Activated naive CD4-positive, alpha-beta T cell treated with anti-CD3 and anti-CD28 coated beads, Interleukin-2, amount 10 ng/mL, durations not matched to agents 7 days and 5 days (primary cell): Measurements from ENCODE around the gene BDKRB2.

Experiments
- CTCF ChIA-PET: fragments of 350-600 bp; sonication (Branson Sonifier 250); formaldehyde crosslinking; loops from one replicate; lab custom pipeline; 2021; ENCODE audit warnings: antibody characterized with exemption; lab: Charles Lee
- DNase-seq: peaks from one replicate; pipeline ENCODE4 v3.0.0-alpha.2; 2020
- H3K27ac Mint-ChIP-seq: one replicate; pipeline ENCODE4 v1.8.0; 2021; ENCODE audit warnings: mild to moderate bottlenecking, moderate library complexity, mixed read lengths
- H3K27me3 Mint-ChIP-seq: one replicate; pipeline ENCODE4 v1.8.0; 2021; ENCODE audit warnings: mild to moderate bottlenecking, mixed read lengths
- H3K36me3 Mint-ChIP-seq: one replicate; pipeline ENCODE4 v1.8.0; 2021; ENCODE audit warnings: mixed read lengths
- H3K4me1 Mint-ChIP-seq: one replicate; pipeline ENCODE4 v1.8.0; 2021; ENCODE audit warnings: mixed read lengths
- H3K4me3 Mint-ChIP-seq: one replicate; pipeline ENCODE4 v1.8.0; 2021; ENCODE audit warnings: mild to moderate bottlenecking, moderate library complexity, mixed read lengths
- H3K9me3 Mint-ChIP-seq: one replicate; pipeline ENCODE4 v1.8.0; 2021; ENCODE audit warnings: mixed read lengths

The BDKRB2 gene

DNA sequence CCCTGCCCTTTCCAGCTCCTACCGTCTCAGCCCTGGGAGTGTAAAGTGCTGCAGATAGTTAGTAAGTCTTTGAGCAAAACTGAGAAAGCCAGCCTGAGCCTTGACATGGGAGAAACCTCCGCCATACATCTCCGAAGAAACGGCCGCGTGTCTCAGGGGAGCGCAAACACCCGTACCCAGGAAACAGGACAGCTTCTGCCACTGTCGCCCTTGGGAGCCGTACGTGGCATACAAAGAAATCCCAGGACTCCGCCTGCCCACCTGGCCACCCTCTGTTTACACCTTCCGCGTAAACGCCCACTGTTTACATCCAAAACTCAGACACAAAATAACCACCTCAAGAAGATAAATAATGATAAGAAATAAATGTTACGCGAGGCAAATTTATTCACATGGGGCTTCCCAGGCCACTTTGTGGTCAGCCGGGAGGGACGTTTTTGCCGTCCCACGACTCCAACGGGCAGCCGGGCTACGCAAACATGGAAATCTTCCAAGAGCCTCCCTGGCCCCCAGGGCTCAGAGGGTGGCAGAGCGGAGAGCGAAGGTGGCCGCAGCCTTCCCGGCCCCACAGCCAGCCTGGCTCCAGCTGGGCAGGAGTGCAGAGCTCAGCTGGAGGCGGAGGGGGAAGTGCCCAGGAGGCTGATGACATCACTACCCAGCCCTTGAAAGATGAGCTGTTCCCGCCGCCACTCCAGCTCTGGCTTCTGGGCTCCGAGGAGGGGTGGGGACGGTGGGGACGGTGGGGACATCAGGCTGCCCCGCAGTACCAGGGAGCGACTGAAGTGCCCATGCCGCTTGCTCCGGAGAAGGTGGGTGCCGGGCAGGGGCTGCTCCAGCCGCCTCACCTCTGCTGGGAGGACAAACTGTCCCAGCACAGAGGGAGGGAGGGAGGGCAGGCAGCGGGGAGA, at the start of gene BDKRB2:
Gene BDKRB2 (plus strand): TSS at position 689 of the 908 bp plus-strand sequence. CDS start 32,269 bp downstream, outside the sequence.
- DNase-seq: no peak
- no peaks in the 10 kb centered on the region for H3K9me3 Mint-ChIP-seq
- CTCF ChIA-PET: interaction anchor here (1.3 kb wide), 1 partner anchor 25 kb away, joined by 3 read pairs; no protein-coding TSS in a partner anchor
- no peaks in the 10 kb centered on the region for H3K36me3 Mint-ChIP-seq
- peaks cover under 1% of the 10 kb centered on the region for H3K4me1 Mint-ChIP-seq
- no peak within 1 kb of the TSS for H3K27ac Mint-ChIP-seq
- no peak within 1 kb of the TSS for H3K4me3 Mint-ChIP-seq
- H3K27me3 Mint-ChIP-seq: peaks cover 44% of the 10 kb centered on the region

DNA sequence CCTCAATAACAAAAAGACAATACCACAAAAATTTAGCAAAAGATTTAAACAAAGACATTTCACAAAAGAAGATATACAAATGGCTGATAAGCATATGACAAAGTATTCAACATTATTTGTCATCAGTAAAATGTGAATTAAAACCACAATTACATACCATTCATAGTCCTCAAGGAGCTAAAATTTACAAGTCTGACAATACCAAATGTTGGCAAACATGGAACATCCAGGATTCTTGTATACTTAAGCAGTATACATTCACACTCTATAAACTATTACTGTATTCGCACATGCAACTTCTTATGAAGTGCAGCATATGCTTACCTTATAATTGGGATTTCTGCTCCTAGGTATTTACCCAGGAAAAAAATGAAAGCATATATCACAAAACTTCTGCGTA, 49.7 kb upstream of the BDKRB2 start:
- Mint-ChIP-seq H3K9me3 (no peaks in the 10 kb centered on the region), H3K4me1 (no peaks in the 10 kb centered on the region), H3K36me3 (no peaks in the 10 kb centered on the region), H3K27ac (no peak overlapping the region), H3K4me3 (no peak overlapping the region), H3K27me3 (peaks cover 9% of the 10 kb centered on the region)
- DNase-seq: no peak
- CTCF ChIA-PET: no interaction called here

DNA sequence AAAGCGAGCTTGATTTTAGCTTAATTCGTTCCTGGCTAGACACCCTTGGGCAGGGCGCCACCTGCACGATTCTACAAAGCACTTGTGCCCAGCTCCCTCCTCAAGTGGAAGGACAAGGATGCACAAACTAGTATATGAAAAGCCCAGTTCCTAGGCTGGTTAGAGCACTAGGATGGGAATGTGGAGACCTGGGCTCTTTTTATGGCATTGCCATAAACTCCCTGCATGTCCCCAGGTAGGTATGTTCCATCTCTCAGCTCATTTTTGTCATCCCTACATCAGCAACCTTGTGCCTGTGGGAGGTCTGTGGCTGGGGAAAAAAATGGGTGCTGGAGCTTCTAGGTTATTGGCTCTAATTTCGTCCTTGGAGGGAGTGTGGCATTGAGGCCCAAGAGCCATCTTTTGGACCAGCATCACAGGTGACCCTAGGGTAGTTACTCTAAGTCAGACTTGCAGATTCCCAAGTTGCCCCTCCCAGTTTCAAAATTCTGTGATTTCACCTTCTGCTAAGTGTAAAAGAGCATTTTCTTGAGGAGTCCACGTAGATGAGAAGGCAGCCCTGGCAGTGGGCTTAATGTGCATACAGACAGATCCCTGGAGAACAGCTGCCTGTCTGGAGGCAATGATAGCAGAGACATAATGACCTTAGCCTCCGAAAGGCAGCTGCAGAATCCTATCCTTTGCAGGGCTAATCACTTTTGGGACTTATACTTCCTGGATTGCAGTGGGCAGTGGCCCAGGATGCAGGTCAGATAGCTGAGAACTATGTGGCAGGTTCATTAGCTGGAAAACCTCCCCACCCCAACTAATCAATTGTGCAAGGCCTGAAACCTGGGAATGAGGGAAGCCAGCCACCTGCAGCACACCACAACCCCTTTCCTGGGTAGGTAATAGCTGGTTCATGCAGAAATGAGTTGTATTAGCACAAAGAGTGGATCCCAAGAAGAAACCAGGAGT, 47.6 kb upstream of the BDKRB2 start:
- CTCF ChIA-PET: no interaction called here

DNA sequence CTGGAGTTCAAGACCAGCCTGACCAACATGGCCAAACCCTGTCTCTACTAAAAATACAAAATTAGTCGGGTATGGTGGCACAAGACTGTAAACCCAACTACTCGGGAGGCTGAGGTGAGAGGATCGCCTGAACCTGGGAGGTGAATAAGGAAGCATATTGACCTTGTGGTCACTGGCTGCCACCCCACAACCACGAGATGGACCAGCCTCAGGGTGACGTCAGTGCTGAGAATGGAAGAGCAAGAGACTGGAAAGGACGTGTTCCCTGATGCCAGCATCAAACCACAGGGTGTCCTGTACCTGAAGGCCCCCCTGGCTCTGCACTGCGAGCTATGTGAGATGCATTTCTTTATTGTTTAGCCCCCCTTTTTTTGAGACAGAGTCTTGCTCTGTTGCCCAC, 45.9 kb upstream of the BDKRB2 start:
- CTCF ChIA-PET: no interaction called here
- no peaks in the 10 kb centered on the region for H3K4me1 Mint-ChIP-seq
- no peaks in the 10 kb centered on the region for H3K36me3 Mint-ChIP-seq
- no peaks in the 10 kb centered on the region for H3K9me3 Mint-ChIP-seq
- H3K27me3 Mint-ChIP-seq: peaks cover 4% of the 10 kb centered on the region
- no peak for DNase-seq
- no peak overlapping the region for H3K4me3 Mint-ChIP-seq
- H3K27ac Mint-ChIP-seq: no peak overlapping the region

More for the DNA sequence above, 47.6 kb upstream of the BDKRB2 start:
- Mint-ChIP-seq H3K4me3 (no peak overlapping the region), H3K27ac (no peak overlapping the region), H3K36me3 (no peaks in the 10 kb centered on the region), H3K27me3 (peaks cover 4% of the 10 kb centered on the region), H3K9me3 (no peaks in the 10 kb centered on the region), H3K4me1 (no peaks in the 10 kb centered on the region)
- DNase-seq: no peak

DNA sequence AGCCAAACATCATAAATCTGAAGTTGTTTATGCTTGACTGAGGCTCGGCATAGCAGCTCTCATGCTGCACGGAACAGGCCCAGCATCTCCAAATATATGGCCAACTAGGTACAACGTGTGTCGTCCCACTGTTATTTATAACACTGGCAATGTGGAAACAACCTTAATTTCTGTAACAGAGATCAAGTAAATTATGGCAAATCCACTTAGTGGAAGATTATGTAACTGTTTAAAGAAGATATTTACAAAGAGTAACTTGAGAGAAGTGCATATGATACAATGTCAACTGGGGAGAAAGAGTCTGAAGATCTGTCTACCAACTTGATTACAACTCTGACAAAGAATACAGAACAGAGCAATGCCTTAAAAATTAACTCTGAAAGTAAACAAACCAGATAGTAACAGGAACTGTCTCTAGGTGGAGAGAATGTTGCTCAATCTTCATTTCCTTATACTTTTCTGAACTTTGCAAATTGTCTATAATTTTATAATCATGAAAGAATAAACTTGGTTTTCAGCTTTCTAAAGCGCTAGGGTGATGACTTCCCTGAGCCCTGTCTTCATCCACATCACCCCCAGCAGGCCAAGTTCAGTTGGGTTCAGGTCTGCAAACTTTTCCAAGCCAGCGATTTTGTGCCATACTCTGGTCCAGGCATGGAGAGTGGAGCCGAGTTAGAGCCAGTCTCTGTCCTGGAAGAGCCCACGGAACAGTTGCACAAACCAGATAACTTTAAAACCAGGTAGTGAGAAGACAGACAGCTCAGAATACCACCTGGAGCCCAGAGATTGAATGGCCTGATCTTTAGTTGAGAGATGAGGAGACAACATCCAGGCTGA, 44.3 kb upstream of the BDKRB2 start:
- Mint-ChIP-seq H3K9me3 (no peaks in the 10 kb centered on the region), H3K36me3 (no peaks in the 10 kb centered on the region), H3K4me3 (no peak overlapping the region), H3K27me3 (peaks cover 4% of the 10 kb centered on the region), H3K4me1 (no peaks in the 10 kb centered on the region), H3K27ac (no peak overlapping the region)
- CTCF ChIA-PET: no interaction called here
- no peak for DNase-seq

DNA sequence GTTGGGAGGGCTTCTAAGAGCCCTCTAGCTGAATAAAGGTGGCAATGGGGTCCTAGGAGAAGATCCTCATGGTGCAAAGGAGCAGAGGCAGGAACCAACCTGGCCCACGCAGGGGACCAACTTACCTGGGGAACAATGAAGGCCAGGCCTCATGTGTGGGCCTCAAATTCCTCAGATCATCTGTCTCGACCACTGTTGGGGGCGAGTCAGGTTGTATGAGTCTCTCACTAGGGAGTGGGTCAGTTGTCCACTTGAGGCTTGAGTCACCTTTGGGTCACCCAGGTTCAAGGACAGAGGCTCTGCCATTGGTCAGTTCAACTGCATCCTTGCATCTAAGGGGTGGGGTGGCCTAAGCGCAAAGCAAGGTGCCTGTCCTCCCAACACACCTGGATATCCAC, 43.7 kb upstream of the BDKRB2 start:
- H3K36me3 Mint-ChIP-seq: no peaks in the 10 kb centered on the region
- no peaks in the 10 kb centered on the region for H3K9me3 Mint-ChIP-seq
- no peaks in the 10 kb centered on the region for H3K4me1 Mint-ChIP-seq
- peaks cover 4% of the 10 kb centered on the region for H3K27me3 Mint-ChIP-seq
- H3K27ac Mint-ChIP-seq: no peak overlapping the region
- CTCF ChIA-PET: no interaction called here
- no peak overlapping the region for H3K4me3 Mint-ChIP-seq
- no peak for DNase-seq

DNA sequence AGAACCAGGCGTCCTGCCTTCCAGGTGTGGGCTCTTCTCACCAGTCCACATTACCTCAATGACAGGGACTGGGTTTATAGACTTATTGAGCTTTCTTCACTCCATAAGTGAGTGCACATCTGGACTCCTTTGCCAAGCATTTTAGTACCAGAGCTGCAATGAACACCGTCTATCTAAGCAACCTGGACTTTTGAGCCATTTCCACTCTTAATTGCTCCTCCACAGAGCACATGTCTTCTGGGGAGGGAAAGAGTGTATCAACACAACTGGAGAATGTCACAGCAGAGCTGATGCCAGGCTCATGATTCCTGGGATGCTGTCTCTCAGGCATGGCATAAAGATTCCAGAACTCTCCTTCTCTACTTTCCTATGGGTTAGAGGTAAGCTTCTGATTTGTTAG, 43.0 kb upstream of the BDKRB2 start:
- DNase-seq: no peak
- H3K4me1 Mint-ChIP-seq: no peaks in the 10 kb centered on the region
- CTCF ChIA-PET: no interaction called here
- no peaks in the 10 kb centered on the region for H3K36me3 Mint-ChIP-seq
- H3K27me3 Mint-ChIP-seq: no peaks in the 10 kb centered on the region
- H3K9me3 Mint-ChIP-seq: no peaks in the 10 kb centered on the region
- H3K27ac Mint-ChIP-seq: no peak overlapping the region
- no peak overlapping the region for H3K4me3 Mint-ChIP-seq

DNA sequence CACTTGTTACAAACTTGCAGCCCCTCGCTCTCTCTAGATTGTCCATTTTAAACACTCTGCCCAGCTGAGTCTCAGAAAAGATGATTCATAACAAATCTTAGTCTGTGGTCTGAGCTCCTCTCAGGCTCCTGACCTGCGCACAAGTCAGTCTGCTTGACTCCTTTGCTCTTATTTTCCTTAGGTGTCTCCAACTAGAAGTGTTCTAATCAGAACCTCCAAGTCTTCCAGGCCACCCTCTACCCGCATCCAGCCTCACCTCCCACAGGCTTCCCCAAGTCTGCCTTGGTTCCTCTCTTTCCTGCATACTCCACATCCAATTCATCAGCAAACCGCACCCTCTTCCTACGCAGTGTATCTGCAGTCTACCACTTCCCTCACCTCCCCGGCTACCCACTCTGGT, 42.4 kb upstream of the BDKRB2 start:
- CTCF ChIA-PET: no interaction called here
- DNase-seq: no peak
- no peak overlapping the region for H3K27ac Mint-ChIP-seq
- no peaks in the 10 kb centered on the region for H3K27me3 Mint-ChIP-seq
- no peaks in the 10 kb centered on the region for H3K36me3 Mint-ChIP-seq
- H3K9me3 Mint-ChIP-seq: no peaks in the 10 kb centered on the region
- no peaks in the 10 kb centered on the region for H3K4me1 Mint-ChIP-seq
- H3K4me3 Mint-ChIP-seq: no peak overlapping the region

DNA sequence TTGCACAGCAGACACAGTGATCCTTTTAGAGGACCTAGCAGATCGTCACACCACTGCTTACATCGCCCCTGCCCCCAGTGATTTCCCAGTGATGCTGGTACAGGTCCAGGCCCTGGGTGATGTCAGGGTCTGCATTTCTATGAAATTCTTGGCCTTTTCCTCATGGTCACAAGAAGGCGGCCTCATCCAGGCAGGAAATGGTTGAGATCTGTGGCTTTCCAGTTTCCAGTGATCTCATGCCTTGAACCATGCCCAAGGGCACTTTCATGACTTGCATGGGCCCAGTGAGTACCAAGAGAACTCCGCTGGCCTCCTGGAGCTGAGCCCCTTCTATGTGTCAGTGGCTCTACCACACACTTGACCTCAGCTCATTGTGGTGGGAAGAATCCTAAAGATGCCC, 41.9 kb upstream of the BDKRB2 start:
- Mint-ChIP-seq H3K9me3 (no peaks in the 10 kb centered on the region), H3K27me3 (no peaks in the 10 kb centered on the region), H3K36me3 (no peaks in the 10 kb centered on the region), H3K4me1 (no peaks in the 10 kb centered on the region), H3K4me3 (no peak overlapping the region), H3K27ac (no peak overlapping the region)
- CTCF ChIA-PET: no interaction called here
- DNase-seq: no peak

DNA sequence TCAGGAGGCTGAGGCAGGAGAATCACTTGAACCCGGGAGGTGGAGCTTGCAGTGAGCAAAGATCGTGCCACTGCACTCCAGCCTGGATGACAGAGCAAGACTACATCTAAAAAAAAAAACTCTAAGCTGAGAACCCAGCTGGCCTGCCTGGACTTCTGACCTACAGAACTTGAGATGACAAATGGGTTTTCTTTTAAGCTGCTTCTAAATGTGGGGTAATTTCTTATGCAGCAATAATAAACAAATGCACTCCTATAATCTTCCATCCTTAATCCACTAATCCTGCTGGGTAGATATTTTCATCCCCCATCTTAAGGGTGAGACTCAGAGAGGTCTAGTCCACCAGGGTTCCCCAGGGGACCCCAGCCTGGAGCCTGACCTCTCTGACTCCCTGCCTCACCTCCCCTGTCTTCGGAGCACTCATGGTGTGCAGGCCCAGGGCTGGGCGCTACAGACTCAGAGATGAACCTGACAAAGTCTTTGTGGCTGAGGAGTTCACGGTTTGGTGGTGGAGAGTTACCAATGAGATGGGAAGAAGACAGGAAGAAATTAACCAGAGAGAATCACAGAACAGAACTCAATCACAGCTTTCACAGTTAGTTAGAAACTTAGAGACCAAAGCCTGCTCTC, 39.7 kb upstream of the BDKRB2 start:
- CTCF ChIA-PET: no interaction called here
- no peak for DNase-seq
- H3K27ac Mint-ChIP-seq: no peak overlapping the region
- no peaks in the 10 kb centered on the region for H3K27me3 Mint-ChIP-seq
- H3K4me3 Mint-ChIP-seq: no peak overlapping the region
- no peaks in the 10 kb centered on the region for H3K9me3 Mint-ChIP-seq
- no peaks in the 10 kb centered on the region for H3K4me1 Mint-ChIP-seq
- no peaks in the 10 kb centered on the region for H3K36me3 Mint-ChIP-seq

DNA sequence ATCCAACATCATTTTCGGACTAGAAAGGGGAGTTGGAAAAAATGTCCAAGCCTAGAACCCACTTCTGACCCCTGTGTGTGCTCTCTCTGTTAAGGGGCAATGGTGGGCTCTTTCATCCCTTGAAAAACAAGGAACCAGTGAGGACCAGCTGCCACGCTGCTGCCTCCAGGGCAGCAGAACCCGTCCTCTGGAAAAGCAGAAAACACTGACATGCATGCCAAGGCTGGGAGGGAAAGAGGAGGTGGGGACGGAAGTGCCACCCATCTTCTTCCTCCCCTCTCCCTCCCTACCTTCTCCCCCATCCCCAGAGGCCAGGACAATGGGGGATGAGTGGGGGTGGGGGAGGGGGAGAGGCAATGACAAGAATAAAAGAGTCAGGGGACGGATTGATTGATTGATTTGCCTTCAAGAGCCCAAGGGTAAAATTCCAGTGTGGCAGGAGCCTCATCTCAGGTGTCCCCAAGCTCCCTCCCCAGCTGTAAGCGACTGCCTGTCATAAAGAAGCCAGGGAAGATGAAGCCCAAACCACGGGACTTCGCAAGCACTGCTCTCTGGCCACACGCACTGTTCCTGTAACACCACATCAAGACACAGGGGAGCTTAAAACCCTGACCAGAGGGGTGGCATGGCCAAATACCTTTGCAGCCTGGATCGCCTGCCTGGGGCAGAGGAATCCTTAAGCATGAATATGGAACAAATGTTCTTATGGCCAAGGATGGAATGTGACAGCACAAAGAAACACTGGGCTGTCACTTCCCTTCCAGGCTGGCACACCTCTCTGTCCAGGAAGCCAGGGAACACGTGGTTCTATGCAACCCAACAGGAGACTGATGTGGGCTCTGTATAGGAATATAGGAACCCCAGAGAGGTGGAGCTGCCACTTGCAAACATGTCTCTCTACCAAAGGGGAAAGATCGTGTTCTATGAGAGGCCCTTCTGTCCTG, 38.9 kb upstream of the BDKRB2 start:
- DNase-seq: no peak
- H3K4me1 Mint-ChIP-seq: no peaks in the 10 kb centered on the region
- H3K36me3 Mint-ChIP-seq: no peaks in the 10 kb centered on the region
- CTCF ChIA-PET: no interaction called here
- no peak overlapping the region for H3K4me3 Mint-ChIP-seq
- H3K9me3 Mint-ChIP-seq: no peaks in the 10 kb centered on the region
- H3K27ac Mint-ChIP-seq: no peak overlapping the region
- H3K27me3 Mint-ChIP-seq: no peaks in the 10 kb centered on the region

DNA sequence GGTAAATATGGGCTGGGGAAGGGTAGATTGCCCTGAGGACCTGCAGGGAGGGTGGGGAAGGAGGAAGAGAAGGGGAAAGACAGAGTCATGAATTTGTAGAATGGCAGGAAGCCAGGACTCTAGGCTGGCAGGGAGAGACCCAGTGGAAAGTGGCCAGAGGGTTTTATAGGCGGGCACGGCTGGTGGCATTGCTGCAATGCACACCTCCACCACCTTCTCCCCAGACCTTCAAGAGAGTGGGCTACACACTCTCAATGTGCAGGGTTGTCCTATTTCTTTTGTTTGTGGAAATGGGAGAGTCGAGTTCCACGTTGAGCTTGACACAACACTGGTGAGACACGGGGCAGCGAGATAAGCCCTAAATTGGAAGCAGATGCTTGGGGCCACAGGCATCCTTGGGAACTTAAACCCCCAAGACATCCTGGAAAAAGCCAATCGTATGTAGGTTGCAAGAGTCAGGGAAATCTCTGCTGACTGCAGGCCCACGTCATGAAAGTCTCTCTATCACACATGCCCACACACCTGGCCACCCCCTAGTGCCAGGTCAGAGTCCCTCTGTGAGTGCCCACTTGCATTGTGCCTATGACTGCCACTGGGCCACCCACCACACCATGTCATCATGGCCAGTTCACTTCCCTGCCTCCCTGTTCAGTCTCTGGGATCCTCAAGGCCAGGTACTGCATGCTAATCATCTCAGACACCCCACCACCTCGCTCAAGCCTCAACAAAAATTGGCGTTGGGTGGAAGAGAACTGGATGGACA, 38.0 kb upstream of the BDKRB2 start:
- no peak overlapping the region for H3K4me3 Mint-ChIP-seq
- CTCF ChIA-PET: no interaction called here
- no peaks in the 10 kb centered on the region for H3K4me1 Mint-ChIP-seq
- H3K9me3 Mint-ChIP-seq: no peaks in the 10 kb centered on the region
- DNase-seq: no peak
- H3K27ac Mint-ChIP-seq: no peak overlapping the region
- H3K27me3 Mint-ChIP-seq: no peaks in the 10 kb centered on the region
- H3K36me3 Mint-ChIP-seq: no peaks in the 10 kb centered on the region
